ENCODE data around the gene ZSCAN22.

The ZSCAN22 gene

GRCh38 chr19:58317476-58318072 is 9.2 kb upstream of the ZSCAN22 start:
- WGBS, 2 experiments = 83 to 88% methylated on average over 7 of the region's 7 CpGs
- peaks cover 22% of the 10 kb centered on the region for H3K36me3 ChIP-seq (ENCODE audit: control insufficient read depth, insufficient read depth, low read length)

GRCh38 chr19:58318297-58318696 is 8.5 kb upstream of the ZSCAN22 start:
- Histone ChIP-seq H3K9me3 (ENCODE audit: control insufficient read depth, low read length) (no peaks in the 10 kb centered on the region), H3K4me1 (ENCODE audit: control insufficient read depth, insufficient read depth, low read length) (no peaks in the 10 kb centered on the region), H3K36me3 (ENCODE audit: control insufficient read depth, insufficient read depth, low read length) (peaks cover 15% of the 10 kb centered on the region), H3K27me3 (ENCODE audit: control insufficient read depth, insufficient read depth, low read length, poor library complexity, severe bottlenecking) (no peaks in the 10 kb centered on the region), H3K4me3 (ENCODE audit: insufficient read depth, low read depth, low read length) (no peak overlapping the region), H3K27ac (ENCODE audit: insufficient read depth, low read depth, low read length, poor library complexity, severe bottlenecking) (no peak overlapping the region)
- WGBS, 2 experiments = 81 to 82% methylated on average over 4 of the region's 4 CpGs

More at GRCh38 chr19:58317476-58318072, 9.2 kb upstream of the ZSCAN22 start:
- H3K27ac ChIP-seq (ENCODE audit: insufficient read depth, low read depth, low read length, poor library complexity, severe bottlenecking) = no peak overlapping the region
- no peak overlapping the region for H3K4me3 ChIP-seq (ENCODE audit: insufficient read depth, low read depth, low read length)
- H3K4me1 ChIP-seq (ENCODE audit: control insufficient read depth, insufficient read depth, low read length) = no peaks in the 10 kb centered on the region
- no peaks in the 10 kb centered on the region for H3K9me3 ChIP-seq (ENCODE audit: control insufficient read depth, low read length)
- H3K27me3 ChIP-seq (ENCODE audit: control insufficient read depth, insufficient read depth, low read length, poor library complexity, severe bottlenecking) = no peaks in the 10 kb centered on the region

GRCh38 chr19:58319241-58319640 is 7.6 kb upstream of the ZSCAN22 start:
- 94 to 95% methylated on average over 10 of the region's 10 CpGs for WGBS, 2 experiments
- no peak overlapping the region for H3K4me3 ChIP-seq (ENCODE audit: insufficient read depth, low read depth, low read length)
- H3K36me3 ChIP-seq (ENCODE audit: control insufficient read depth, insufficient read depth, low read length) = peaks cover 11% of the 10 kb centered on the region

GRCh38 chr19:58325311-58326022 is 1.3 kb upstream of the ZSCAN22 start:
- no peaks in the 10 kb centered on the region for H3K9me3 ChIP-seq (ENCODE audit: control insufficient read depth, low read length)
- no peaks in the 10 kb centered on the region for H3K27me3 ChIP-seq (ENCODE audit: control insufficient read depth, insufficient read depth, low read length, poor library complexity, severe bottlenecking)
- H3K4me3 ChIP-seq (ENCODE audit: insufficient read depth, low read depth, low read length) = peak overlapping the region; percentile 60
- no peak overlapping the region for H3K27ac ChIP-seq (ENCODE audit: insufficient read depth, low read depth, low read length, poor library complexity, severe bottlenecking)
- peaks cover 8% of the 10 kb centered on the region for H3K4me1 ChIP-seq (ENCODE audit: control insufficient read depth, insufficient read depth, low read length)
- H3K36me3 ChIP-seq (ENCODE audit: control insufficient read depth, insufficient read depth, low read length) = no peaks in the 10 kb centered on the region
- WGBS, 2 experiments = 87 to 94% methylated on average over 6 of the region's 6 CpGs

More at GRCh38 chr19:58319241-58319640, 7.6 kb upstream of the ZSCAN22 start:
- H3K4me1 ChIP-seq (ENCODE audit: control insufficient read depth, insufficient read depth, low read length) = no peaks in the 10 kb centered on the region
- H3K27ac ChIP-seq (ENCODE audit: insufficient read depth, low read depth, low read length, poor library complexity, severe bottlenecking) = no peak overlapping the region
- no peaks in the 10 kb centered on the region for H3K9me3 ChIP-seq (ENCODE audit: control insufficient read depth, low read length)
- H3K27me3 ChIP-seq (ENCODE audit: control insufficient read depth, insufficient read depth, low read length, poor library complexity, severe bottlenecking) = no peaks in the 10 kb centered on the region

GRCh38 chr19:58326501-58326913 is 287 bp upstream of the ZSCAN22 start:
- no peak overlapping the region for H3K27ac ChIP-seq (ENCODE audit: insufficient read depth, low read depth, low read length, poor library complexity, severe bottlenecking)
- WGBS, 2 experiments = 1% methylated on average over 9 of the region's 9 CpGs
- no peaks in the 10 kb centered on the region for H3K36me3 ChIP-seq (ENCODE audit: control insufficient read depth, insufficient read depth, low read length)
- peaks cover 8% of the 10 kb centered on the region for H3K4me1 ChIP-seq (ENCODE audit: control insufficient read depth, insufficient read depth, low read length)
- H3K27me3 ChIP-seq (ENCODE audit: control insufficient read depth, insufficient read depth, low read length, poor library complexity, severe bottlenecking) = no peaks in the 10 kb centered on the region
- H3K9me3 ChIP-seq (ENCODE audit: control insufficient read depth, low read length) = no peaks in the 10 kb centered on the region
- H3K4me3 ChIP-seq (ENCODE audit: insufficient read depth, low read depth, low read length) = peak overlapping the region; percentile 60

GRCh38 chr19:58328999-58329398 is 2.2 kb downstream of the ZSCAN22 start:
- H3K27me3 ChIP-seq (ENCODE audit: control insufficient read depth, insufficient read depth, low read length, poor library complexity, severe bottlenecking) = no peaks in the 10 kb centered on the region
- H3K4me1 ChIP-seq (ENCODE audit: control insufficient read depth, insufficient read depth, low read length) = peaks cover 8% of the 10 kb centered on the region
- H3K4me3 ChIP-seq (ENCODE audit: insufficient read depth, low read depth, low read length) = no peak overlapping the region
- no peaks in the 10 kb centered on the region for H3K36me3 ChIP-seq (ENCODE audit: control insufficient read depth, insufficient read depth, low read length)
- H3K9me3 ChIP-seq (ENCODE audit: control insufficient read depth, low read length) = no peaks in the 10 kb centered on the region
- H3K27ac ChIP-seq (ENCODE audit: insufficient read depth, low read depth, low read length, poor library complexity, severe bottlenecking) = no peak overlapping the region
- WGBS, 2 experiments = 24 to 28% methylated on average over 10 of the region's 10 CpGs

GRCh38 chr19:58330458-58330857 is 3.7 kb downstream of the ZSCAN22 start:
- 85 to 87% methylated on average over 4 of the region's 4 CpGs for WGBS, 2 experiments
- Histone ChIP-seq H3K4me1 (ENCODE audit: control insufficient read depth, insufficient read depth, low read length) (peaks cover 5% of the 10 kb centered on the region), H3K9me3 (ENCODE audit: control insufficient read depth, low read length) (no peaks in the 10 kb centered on the region), H3K36me3 (ENCODE audit: control insufficient read depth, insufficient read depth, low read length) (no peaks in the 10 kb centered on the region), H3K27me3 (ENCODE audit: control insufficient read depth, insufficient read depth, low read length, poor library complexity, severe bottlenecking) (no peaks in the 10 kb centered on the region), H3K4me3 (ENCODE audit: insufficient read depth, low read depth, low read length) (no peak overlapping the region), H3K27ac (ENCODE audit: insufficient read depth, low read depth, low read length, poor library complexity, severe bottlenecking) (no peak overlapping the region)

GRCh38 chr19:58332697-58333096 is 5.9 kb downstream of the ZSCAN22 start:
- Histone ChIP-seq H3K9me3 (ENCODE audit: control insufficient read depth, low read length) (no peaks in the 10 kb centered on the region), H3K36me3 (ENCODE audit: control insufficient read depth, insufficient read depth, low read length) (peaks cover under 1% of the 10 kb centered on the region), H3K4me1 (ENCODE audit: control insufficient read depth, insufficient read depth, low read length) (no peaks in the 10 kb centered on the region), H3K27ac (ENCODE audit: insufficient read depth, low read depth, low read length, poor library complexity, severe bottlenecking) (no peak overlapping the region), H3K27me3 (ENCODE audit: control insufficient read depth, insufficient read depth, low read length, poor library complexity, severe bottlenecking) (no peaks in the 10 kb centered on the region), H3K4me3 (ENCODE audit: insufficient read depth, low read depth, low read length) (no peak overlapping the region)
- WGBS, 2 experiments = 90 to 100% methylated on average over 1 of the region's 1 CpG

GRCh38 chr19:58334691-58335249 is 8.0 kb downstream of the ZSCAN22 start:
- Histone ChIP-seq H3K9me3 (ENCODE audit: control insufficient read depth, low read length) (no peaks in the 10 kb centered on the region), H3K27ac (ENCODE audit: insufficient read depth, low read depth, low read length, poor library complexity, severe bottlenecking) (no peak overlapping the region), H3K27me3 (ENCODE audit: control insufficient read depth, insufficient read depth, low read length, poor library complexity, severe bottlenecking) (no peaks in the 10 kb centered on the region), H3K4me1 (ENCODE audit: control insufficient read depth, insufficient read depth, low read length) (no peaks in the 10 kb centered on the region), H3K36me3 (ENCODE audit: control insufficient read depth, insufficient read depth, low read length) (peaks cover 13% of the 10 kb centered on the region), H3K4me3 (ENCODE audit: insufficient read depth, low read depth, low read length) (no peak overlapping the region)
- WGBS, 2 experiments = 95 to 96% methylated on average over 19 of the region's 19 CpGs

GRCh38 chr19:58335630-58336029 is 8.8 kb downstream of the ZSCAN22 start:
- Histone ChIP-seq H3K27me3 (ENCODE audit: control insufficient read depth, insufficient read depth, low read length, poor library complexity, severe bottlenecking) (no peaks in the 10 kb centered on the region), H3K9me3 (ENCODE audit: control insufficient read depth, low read length) (no peaks in the 10 kb centered on the region), H3K4me1 (ENCODE audit: control insufficient read depth, insufficient read depth, low read length) (no peaks in the 10 kb centered on the region), H3K4me3 (ENCODE audit: insufficient read depth, low read depth, low read length) (no peak overlapping the region), H3K27ac (ENCODE audit: insufficient read depth, low read depth, low read length, poor library complexity, severe bottlenecking) (no peak overlapping the region), H3K36me3 (ENCODE audit: control insufficient read depth, insufficient read depth, low read length) (peaks cover 13% of the 10 kb centered on the region)
- WGBS, 2 experiments = 89 to 93% methylated on average over 3 of the region's 3 CpGs

All from ectodermal cell (in vitro differentiated cells).